GM12875 (cell line): ENCODE data around the gene ZNF234.
A peak's percentile ranks its signal among the peaks of the same experiment; 100 is the strongest.

Source experiments
- H3K4me3 ChIP-seq: one replicate; pipeline ENCODE4 v1.5.1; 2011; ENCODE audit warnings: low read depth, low read length, control low read depth
- TF ChIP-seq, protein P1 (sequence below): IDR thresholded peaks from 2 replicates; pipeline ENCODE4 v1.5.1; 2011; ENCODE audit warnings: low read depth, mild to moderate bottlenecking, control low read depth, inconsistent platforms, low read length, moderate library complexity, borderline replicate concordance; ENCODE audit not compliant: insufficient read depth

Gene ZNF234

DNA sequence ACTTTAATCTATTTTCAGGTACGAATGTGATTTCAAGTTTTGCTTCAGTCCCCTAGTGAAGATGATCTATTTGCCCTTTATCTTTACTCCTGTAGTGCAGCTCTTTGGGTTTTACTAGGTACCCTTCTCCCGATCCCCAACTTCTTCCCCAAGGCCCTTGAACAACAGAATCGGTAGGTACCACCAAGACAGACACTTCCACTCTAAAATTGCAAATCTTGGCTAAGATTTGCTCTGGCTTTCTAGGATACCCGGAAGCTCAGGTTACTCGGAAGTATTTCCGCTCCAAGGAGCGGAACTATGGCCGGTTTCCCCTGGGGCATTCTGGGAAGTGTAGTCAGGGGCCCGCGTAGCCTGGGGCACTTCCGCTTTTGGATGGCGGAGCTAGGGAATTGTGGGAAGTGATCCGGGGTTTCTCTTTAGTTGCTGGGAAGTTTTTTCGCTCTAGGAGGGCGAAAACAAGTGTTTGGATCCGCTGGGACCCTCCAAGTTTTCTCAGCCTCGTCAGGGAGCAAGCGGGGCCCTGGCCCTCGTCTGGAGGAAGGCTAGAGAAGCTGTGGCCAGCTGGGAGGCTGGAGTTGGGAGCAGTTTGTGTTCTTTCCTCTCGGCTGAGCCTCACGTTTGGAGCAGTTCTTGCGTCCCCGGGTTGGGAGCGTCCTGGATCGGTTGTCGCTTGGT is 65.9 kb downstream of the ZNF234 start:
- TF ChIP-seq, protein P1, sequence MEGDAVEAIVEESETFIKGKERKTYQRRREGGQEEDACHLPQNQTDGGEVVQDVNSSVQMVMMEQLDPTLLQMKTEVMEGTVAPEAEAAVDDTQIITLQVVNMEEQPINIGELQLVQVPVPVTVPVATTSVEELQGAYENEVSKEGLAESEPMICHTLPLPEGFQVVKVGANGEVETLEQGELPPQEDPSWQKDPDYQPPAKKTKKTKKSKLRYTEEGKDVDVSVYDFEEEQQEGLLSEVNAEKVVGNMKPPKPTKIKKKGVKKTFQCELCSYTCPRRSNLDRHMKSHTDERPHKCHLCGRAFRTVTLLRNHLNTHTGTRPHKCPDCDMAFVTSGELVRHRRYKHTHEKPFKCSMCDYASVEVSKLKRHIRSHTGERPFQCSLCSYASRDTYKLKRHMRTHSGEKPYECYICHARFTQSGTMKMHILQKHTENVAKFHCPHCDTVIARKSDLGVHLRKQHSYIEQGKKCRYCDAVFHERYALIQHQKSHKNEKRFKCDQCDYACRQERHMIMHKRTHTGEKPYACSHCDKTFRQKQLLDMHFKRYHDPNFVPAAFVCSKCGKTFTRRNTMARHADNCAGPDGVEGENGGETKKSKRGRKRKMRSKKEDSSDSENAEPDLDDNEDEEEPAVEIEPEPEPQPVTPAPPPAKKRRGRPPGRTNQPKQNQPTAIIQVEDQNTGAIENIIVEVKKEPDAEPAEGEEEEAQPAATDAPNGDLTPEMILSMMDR: no peak
- peak overlapping the region; percentile 47 for H3K4me3 ChIP-seq
